A549 (cell line): ENCODE measurements around the gene TRIM9. TPM values are rescaled to one million over a fixed set of nuclear protein-coding genes. Genes with fewer than 3 reads are reported as not detected.

ENCODE experiments used
- ATAC-seq, 2 experiments: fragments of 200-7000 bp in 1 of 2; fragments of >200 bp in 1 of 2; cut with Nextera tagmentation in 1 of 2; cut with Tn5 transposase in 1 of 2; 3 replicates each; pipeline versions ENCODE4 v1.8.0 to v1.9.1; 2018 to 2020; ENCODE audit warnings: mild to moderate bottlenecking in 1 of 2, moderate library complexity in 1 of 2
- CTCF ChIA-PET: fragments of 300-600 bp; sonication (Branson Sonifier 250); formaldehyde crosslinking; extraction: SDS; loops from one replicate; lab custom pipeline; 2021; ENCODE audit warnings: antibody characterized with exemption, inconsistent platforms; lab: Yijun Ruan, JAX
- POLR2A ChIA-PET: fragments of 350-600 bp; formaldehyde crosslinking; extraction: SDS; loops from one replicate; lab custom pipeline; 2021; ENCODE audit warnings: antibody characterized with exemption, inconsistent platforms; lab: Yijun Ruan, JAX
- DNase-seq, 2 experiments: peaks; one replicate each; pipeline versions ENCODE4 v3.0.0 to v3.0.0-alpha.2; 2011 to 2016; ENCODE audit warnings: low read depth in 1 of 2, low spot score in 1 of 2
- FAIRE-seq: peaks from 2 replicates; lab custom pipeline; 2011; peaks lifted over from hg19 to GRCh38; lab: Jason Lieb, UNC
- H3K27ac ChIP-seq, 2 experiments: fragments of >200 bp; sonication (Bioruptor Twin); formaldehyde crosslinking; 3 replicates each; pipeline ENCODE4 v1.5.1; 2016 to 2017
- H3K4me1 ChIP-seq: fragments of >200 bp; sonication (Bioruptor Twin); formaldehyde crosslinking; 3 replicates; pipeline ENCODE4 v1.6.1; 2016
- H3K4me2 ChIP-seq: fragments of >200 bp; sonication (Bioruptor Twin); formaldehyde crosslinking; 3 replicates; pipeline ENCODE4 v1.6.1; 2016
- H3K4me3 ChIP-seq: fragments of >200 bp; sonication (Bioruptor Twin); formaldehyde crosslinking; 3 replicates; pipeline ENCODE4 v1.5.1; 2016
- H3K9me3 ChIP-seq: fragments of >200 bp; sonication (Bioruptor Twin); formaldehyde crosslinking; 3 replicates; pipeline ENCODE4 v1.6.1; 2016
- ATOH8 ChIP-seq: fragments of 250-450 bp; sonication (Bioruptor Pico); IDR thresholded peaks from 2 replicates; pipeline ENCODE4 v1.5.0; 2020; ENCODE audit warnings: low read depth, mild to moderate bottlenecking, moderate library complexity
- CBX2 ChIP-seq: fragments of 200-600 bp; sonication (generic); IDR thresholded peaks from 2 replicates; pipeline ENCODE4 v1.6.1; 2016; ENCODE audit warnings: low read depth, mild to moderate bottlenecking, borderline replicate concordance
- CBX8 ChIP-seq: fragments of 200-600 bp; sonication (generic); IDR thresholded peaks from 2 replicates; pipeline ENCODE4 v1.6.1; 2016
- CTCF ChIP-seq: fragments of >200 bp; sonication (Bioruptor Twin); formaldehyde crosslinking; IDR thresholded peaks from 3 replicates; pipeline ENCODE4 v1.5.1; 2016
- EHMT2 ChIP-seq: fragments of 200-600 bp; sonication (generic); IDR thresholded peaks from 2 replicates; pipeline ENCODE4 v1.6.1; 2016; ENCODE audit warnings: antibody characterized with exemption, low read depth, mild to moderate bottlenecking, moderate library complexity
- FOXS1 ChIP-seq: fragments of 250-450 bp; sonication (Bioruptor Pico); IDR thresholded peaks from 2 replicates; pipeline ENCODE4 v1.5.0; 2020; ENCODE audit warnings: mild to moderate bottlenecking, moderate library complexity
- HDAC2 ChIP-seq: fragments of 200-600 bp; sonication (generic); IDR thresholded peaks from 2 replicates; pipeline ENCODE4 v1.6.1; 2016
- HES2 ChIP-seq: fragments of >200 bp; sonication (Bioruptor Twin); formaldehyde crosslinking; IDR thresholded peaks from 2 replicates; pipeline ENCODE4 v1.6.1; 2016
- HEYL ChIP-seq: fragments of 250-450 bp; sonication (Bioruptor Pico); IDR thresholded peaks from 2 replicates; pipeline ENCODE4 v1.8.0; 2021; ENCODE audit warnings: mild to moderate bottlenecking, moderate library complexity
- JUN ChIP-seq, 2 experiments: fragments of >200 bp; sonication (Bioruptor Twin); formaldehyde crosslinking; IDR thresholded peaks; 2 replicates in 1 of 2; 3 replicates in 1 of 2; pipeline ENCODE4 v1.6.1; 2016 to 2017
- JUNB ChIP-seq: fragments of >200 bp; sonication (Bioruptor Twin); formaldehyde crosslinking; IDR thresholded peaks from 2 replicates; pipeline ENCODE4 v1.6.1; 2016
- KDM1A ChIP-seq: fragments of 200-600 bp; sonication (generic); IDR thresholded peaks from 2 replicates; pipeline ENCODE4 v1.6.1; 2016; ENCODE audit warnings: low read depth, mild to moderate bottlenecking
- MAZ ChIP-seq: fragments of 150-350 bp; IDR thresholded peaks from 2 replicates; pipeline ENCODE4 v1.6.1; 2014; ENCODE audit warnings: antibody characterized with exemption, low read depth, low read length, borderline replicate concordance
- MYC ChIP-seq: IDR thresholded peaks from 2 replicates; pipeline ENCODE4 v1.6.1; 2012; ENCODE audit warnings: mild to moderate bottlenecking, inconsistent platforms, low read length, improper control_type of control experiment, borderline replicate concordance
- NFE2L2 ChIP-seq: fragments of 150-350 bp; conservative IDR thresholded peaks from 2 replicates; pipeline ENCODE4 v1.6.1; 2014; ENCODE audit warnings: low read length
- NPAS2 ChIP-seq: fragments of 250-450 bp; sonication (Bioruptor Pico); IDR thresholded peaks from 2 replicates; pipeline ENCODE4 v1.8.0; 2022; ENCODE audit warnings: mild to moderate bottlenecking, moderate library complexity, borderline replicate concordance
- NR3C1 ChIP-seq: fragments of >200 bp; sonication (Bioruptor Twin); formaldehyde crosslinking; IDR thresholded peaks from 3 replicates; pipeline ENCODE4 v1.6.1; 2017
- POLR2A ChIP-seq: IDR thresholded peaks from 2 replicates; pipeline ENCODE4 v1.6.1; 2012; ENCODE audit warnings: mild to moderate bottlenecking, low read length
- RARB ChIP-seq: fragments of 250-450 bp; sonication (Bioruptor Pico); IDR thresholded peaks from 2 replicates; pipeline ENCODE4 v1.8.0; 2021; ENCODE audit warnings: mild to moderate bottlenecking, moderate library complexity
- REST ChIP-seq: fragments of 200-600 bp; sonication (generic); IDR thresholded peaks from 2 replicates; pipeline ENCODE4 v1.6.1; 2016; ENCODE audit warnings: antibody characterized with exemption, mild to moderate bottlenecking, moderate library complexity
- TFCP2L1 ChIP-seq: fragments of 250-450 bp; sonication (Bioruptor Pico); IDR thresholded peaks from 2 replicates; pipeline ENCODE4 v1.5.0; 2021; ENCODE audit warnings: mild to moderate bottlenecking
- WGBS: methylation state at CpG from one replicate; pipeline ENCODE4 v1.1.6; 2017; ENCODE audit errors: missing lambda C conversion rate; 5-methylcytosine and 5-hydroxymethylcytosine counted together
- polyA plus RNA-seq, 4 experiments: library from polyadenylated mRNA; depleted of rRNA in 3 of 4; stranded (reverse); fragments of >200 nt; fragmentation: RNase III in 1 of 4; extraction: RNeasy Plus Mini Kit Qiagen cat#74134 plus additional on column Dnase treatment in 1 of 4; gene quantifications; 2 replicates in 3 of 4; 3 replicates in 1 of 4; pipeline ENCODE4 v1.2.3, GENCODE V29; 2011 to 2017
- TF ChIP-seq, protein P1 (sequence below): fragments of 150-350 bp; IDR thresholded peaks from 2 replicates; pipeline ENCODE4 v1.6.1; 2014; ENCODE audit warnings: low read depth, mild to moderate bottlenecking, low read length

Gene TRIM9
- polyA plus RNA-seq, 2 of the 4 experiments (the other 2 are of a cell fraction): 5.4 to 21.2 TPM

- TF ChIP-seq ATOH8 (no peak), CBX8 (no peak), NPAS2 (CRISPR knock-in tag) (no peak), HEYL (CRISPR knock-in tag) (no peak), JUNB (no peak), EHMT2 (no peak), RARB (CRISPR knock-in tag) (no peak), TFCP2L1 (CRISPR knock-in tag) (no peak)
Measured at GRCh38 chr14:50936882-50937281, 158.0 kb downstream of the TRIM9 start (continued).

- no peak for DNase-seq
- H3K27ac ChIP-seq: no peak overlapping the region
- no peaks in the 10 kb centered on the region for H3K9me3 ChIP-seq
- H3K4me1 ChIP-seq: peaks cover 20% of the 10 kb centered on the region
- 86% methylated on average over 2 of the region's 2 CpGs for WGBS
- no peak for TF ChIP-seq HDAC2
- no peak for TF ChIP-seq CTCF
- no peak for TF ChIP-seq REST
- TF ChIP-seq MYC: no peak
- TF ChIP-seq KDM1A: no peak
- no peak for TF ChIP-seq HEYL (CRISPR knock-in tag)
- no peak for TF ChIP-seq HES2
- TF ChIP-seq NFE2L2: no peak
- TF ChIP-seq TFCP2L1 (CRISPR knock-in tag): no peak
- no peak for TF ChIP-seq FOXS1
- no peak for TF ChIP-seq JUN (IDR thresholded peaks at IDR 0.05)
- TF ChIP-seq, protein P1, sequence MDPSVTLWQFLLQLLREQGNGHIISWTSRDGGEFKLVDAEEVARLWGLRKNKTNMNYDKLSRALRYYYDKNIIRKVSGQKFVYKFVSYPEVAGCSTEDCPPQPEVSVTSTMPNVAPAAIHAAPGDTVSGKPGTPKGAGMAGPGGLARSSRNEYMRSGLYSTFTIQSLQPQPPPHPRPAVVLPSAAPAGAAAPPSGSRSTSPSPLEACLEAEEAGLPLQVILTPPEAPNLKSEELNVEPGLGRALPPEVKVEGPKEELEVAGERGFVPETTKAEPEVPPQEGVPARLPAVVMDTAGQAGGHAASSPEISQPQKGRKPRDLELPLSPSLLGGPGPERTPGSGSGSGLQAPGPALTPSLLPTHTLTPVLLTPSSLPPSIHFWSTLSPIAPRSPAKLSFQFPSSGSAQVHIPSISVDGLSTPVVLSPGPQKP: no peak
- no peak for TF ChIP-seq POLR2A
- no peak for TF ChIP-seq MAZ
- TF ChIP-seq NR3C1: no peak
- TF ChIP-seq CBX2: no peak
- ATAC-seq: no peak; a peak in 2 of 6 replicates
- H3K4me3 ChIP-seq: no peak overlapping the region
- POLR2A ChIA-PET: interaction anchor here (1.9 kb wide), 1 partner anchor 19 kb away, joined by 4 read pairs; no protein-coding TSS in a partner anchor
- CTCF ChIA-PET: interaction anchor here (0.8 to 1.4 kb wide), 5 partner anchors 7 to 75 kb away, joined by 3 to 4 read pairs (median 3); no protein-coding TSS in a partner anchor
- no peak for FAIRE-seq
- no peak overlapping the region for H3K4me2 ChIP-seq
Measured at GRCh38 chr14:50936016-50936340, 158.9 kb downstream of the TRIM9 start.
